ENCODE data around the gene DNAI2.

Gene DNAI2

GRCh38 chr17:74335529-74336062 lies 61.6 kb downstream of the DNAI2 start:
- H3K27ac ChIP-seq (ENCODE audit: insufficient read depth, low read length, poor library complexity, severe bottlenecking): no peak overlapping the region
- H3K9me3 ChIP-seq (ENCODE audit: control insufficient read depth, low read length): no peaks in the 10 kb centered on the region
- no peaks in the 10 kb centered on the region for H3K36me3 ChIP-seq (ENCODE audit: control insufficient read depth, insufficient read depth, low read length)
- no peak overlapping the region for H3K4me3 ChIP-seq (ENCODE audit: insufficient read depth, low read depth, low read length, poor library complexity, severe bottlenecking)
- DNase-seq: no peak
- no peaks in the 10 kb centered on the region for H3K27me3 ChIP-seq (replicated peaks; ENCODE audit: control insufficient read depth, insufficient read depth, low read length, poor library complexity, severe bottlenecking)
- no peaks in the 10 kb centered on the region for H3K4me1 ChIP-seq (ENCODE audit: control insufficient read depth, insufficient read depth, low read length, poor library complexity, severe bottlenecking)

- Histone ChIP-seq H3K27ac (ENCODE audit: insufficient read depth, low read length, poor library complexity, severe bottlenecking) (no peak overlapping the region), H3K27me3 (replicated peaks; ENCODE audit: control insufficient read depth, insufficient read depth, low read length, poor library complexity, severe bottlenecking) (no peaks in the 10 kb centered on the region), H3K9me3 (ENCODE audit: control insufficient read depth, low read length) (no peaks in the 10 kb centered on the region), H3K4me3 (ENCODE audit: insufficient read depth, low read depth, low read length, poor library complexity, severe bottlenecking) (no peak overlapping the region), H3K4me1 (ENCODE audit: control insufficient read depth, insufficient read depth, low read length, poor library complexity, severe bottlenecking) (no peaks in the 10 kb centered on the region), H3K36me3 (ENCODE audit: control insufficient read depth, insufficient read depth, low read length) (no peaks in the 10 kb centered on the region)
- DNase-seq: no peak
Observed at GRCh38 chr17:74336307-74336706, 62.3 kb downstream of the DNAI2 start.

- no peak for DNase-seq
- H3K4me3 ChIP-seq (ENCODE audit: insufficient read depth, low read depth, low read length, poor library complexity, severe bottlenecking): no peak overlapping the region
- H3K27ac ChIP-seq (ENCODE audit: insufficient read depth, low read length, poor library complexity, severe bottlenecking): no peak overlapping the region
- no peaks in the 10 kb centered on the region for H3K4me1 ChIP-seq (ENCODE audit: control insufficient read depth, insufficient read depth, low read length, poor library complexity, severe bottlenecking)
- H3K36me3 ChIP-seq (ENCODE audit: control insufficient read depth, insufficient read depth, low read length): no peaks in the 10 kb centered on the region
- no peaks in the 10 kb centered on the region for H3K9me3 ChIP-seq (ENCODE audit: control insufficient read depth, low read length)
- no peaks in the 10 kb centered on the region for H3K27me3 ChIP-seq (replicated peaks; ENCODE audit: control insufficient read depth, insufficient read depth, low read length, poor library complexity, severe bottlenecking)
Observed at GRCh38 chr17:74337834-74338500, 63.9 kb downstream of the DNAI2 start.

- H3K27me3 ChIP-seq (replicated peaks; ENCODE audit: control insufficient read depth, insufficient read depth, low read length, poor library complexity, severe bottlenecking): no peaks in the 10 kb centered on the region
- no peak overlapping the region for H3K27ac ChIP-seq (ENCODE audit: insufficient read depth, low read length, poor library complexity, severe bottlenecking)
- no peak for DNase-seq
- no peaks in the 10 kb centered on the region for H3K4me1 ChIP-seq (ENCODE audit: control insufficient read depth, insufficient read depth, low read length, poor library complexity, severe bottlenecking)
- no peaks in the 10 kb centered on the region for H3K9me3 ChIP-seq (ENCODE audit: control insufficient read depth, low read length)
- H3K4me3 ChIP-seq (ENCODE audit: insufficient read depth, low read depth, low read length, poor library complexity, severe bottlenecking): no peak overlapping the region
- no peaks in the 10 kb centered on the region for H3K36me3 ChIP-seq (ENCODE audit: control insufficient read depth, insufficient read depth, low read length)
Observed at GRCh38 chr17:74339537-74340195, 65.6 kb downstream of the DNAI2 start.

GRCh38 chr17:74340470-74341023 lies 66.5 kb downstream of the DNAI2 start:
- no peaks in the 10 kb centered on the region for H3K27me3 ChIP-seq (replicated peaks; ENCODE audit: control insufficient read depth, insufficient read depth, low read length, poor library complexity, severe bottlenecking)
- no peak for DNase-seq

GRCh38 chr17:74342224-74342623 lies 68.2 kb downstream of the DNAI2 start:
- no peaks in the 10 kb centered on the region for H3K36me3 ChIP-seq (ENCODE audit: control insufficient read depth, insufficient read depth, low read length)
- H3K9me3 ChIP-seq (ENCODE audit: control insufficient read depth, low read length): no peaks in the 10 kb centered on the region
- H3K4me1 ChIP-seq (ENCODE audit: control insufficient read depth, insufficient read depth, low read length, poor library complexity, severe bottlenecking): no peaks in the 10 kb centered on the region
- H3K27ac ChIP-seq (ENCODE audit: insufficient read depth, low read length, poor library complexity, severe bottlenecking): no peak overlapping the region
- H3K27me3 ChIP-seq (replicated peaks; ENCODE audit: control insufficient read depth, insufficient read depth, low read length, poor library complexity, severe bottlenecking): no peaks in the 10 kb centered on the region
- no peak overlapping the region for H3K4me3 ChIP-seq (ENCODE audit: insufficient read depth, low read depth, low read length, poor library complexity, severe bottlenecking)
- DNase-seq: no peak

More at GRCh38 chr17:74340470-74341023, 66.5 kb downstream of the DNAI2 start:
- H3K4me1 ChIP-seq (ENCODE audit: control insufficient read depth, insufficient read depth, low read length, poor library complexity, severe bottlenecking): no peaks in the 10 kb centered on the region
- H3K4me3 ChIP-seq (ENCODE audit: insufficient read depth, low read depth, low read length, poor library complexity, severe bottlenecking): no peak overlapping the region
- no peak overlapping the region for H3K27ac ChIP-seq (ENCODE audit: insufficient read depth, low read length, poor library complexity, severe bottlenecking)
- no peaks in the 10 kb centered on the region for H3K36me3 ChIP-seq (ENCODE audit: control insufficient read depth, insufficient read depth, low read length)
- H3K9me3 ChIP-seq (ENCODE audit: control insufficient read depth, low read length): no peaks in the 10 kb centered on the region

GRCh38 chr17:74343121-74343520 lies 69.1 kb downstream of the DNAI2 start:
- Histone ChIP-seq H3K4me3 (ENCODE audit: insufficient read depth, low read depth, low read length, poor library complexity, severe bottlenecking) (no peak overlapping the region), H3K4me1 (ENCODE audit: control insufficient read depth, insufficient read depth, low read length, poor library complexity, severe bottlenecking) (no peaks in the 10 kb centered on the region), H3K9me3 (ENCODE audit: control insufficient read depth, low read length) (no peaks in the 10 kb centered on the region), H3K36me3 (ENCODE audit: control insufficient read depth, insufficient read depth, low read length) (no peaks in the 10 kb centered on the region), H3K27me3 (replicated peaks; ENCODE audit: control insufficient read depth, insufficient read depth, low read length, poor library complexity, severe bottlenecking) (no peaks in the 10 kb centered on the region), H3K27ac (ENCODE audit: insufficient read depth, low read length, poor library complexity, severe bottlenecking) (no peak overlapping the region)
- DNase-seq: no peak

GRCh38 chr17:74343526-74344284 lies 69.7 kb downstream of the DNAI2 start:
- no peaks in the 10 kb centered on the region for H3K4me1 ChIP-seq (ENCODE audit: control insufficient read depth, insufficient read depth, low read length, poor library complexity, severe bottlenecking)
- no peaks in the 10 kb centered on the region for H3K27me3 ChIP-seq (replicated peaks; ENCODE audit: control insufficient read depth, insufficient read depth, low read length, poor library complexity, severe bottlenecking)
- H3K4me3 ChIP-seq (ENCODE audit: insufficient read depth, low read depth, low read length, poor library complexity, severe bottlenecking): no peak overlapping the region
- H3K36me3 ChIP-seq (ENCODE audit: control insufficient read depth, insufficient read depth, low read length): no peaks in the 10 kb centered on the region
- H3K9me3 ChIP-seq (ENCODE audit: control insufficient read depth, low read length): no peaks in the 10 kb centered on the region
- H3K27ac ChIP-seq (ENCODE audit: insufficient read depth, low read length, poor library complexity, severe bottlenecking): no peak overlapping the region
- no peak for DNase-seq

- Histone ChIP-seq H3K9me3 (ENCODE audit: control insufficient read depth, low read length) (no peaks in the 10 kb centered on the region), H3K27me3 (replicated peaks; ENCODE audit: control insufficient read depth, insufficient read depth, low read length, poor library complexity, severe bottlenecking) (no peaks in the 10 kb centered on the region), H3K36me3 (ENCODE audit: control insufficient read depth, insufficient read depth, low read length) (no peaks in the 10 kb centered on the region), H3K4me1 (ENCODE audit: control insufficient read depth, insufficient read depth, low read length, poor library complexity, severe bottlenecking) (no peaks in the 10 kb centered on the region), H3K4me3 (ENCODE audit: insufficient read depth, low read depth, low read length, poor library complexity, severe bottlenecking) (no peak overlapping the region), H3K27ac (ENCODE audit: insufficient read depth, low read length, poor library complexity, severe bottlenecking) (no peak overlapping the region)
- no peak for DNase-seq
Observed at GRCh38 chr17:74344658-74345057, 70.6 kb downstream of the DNAI2 start.

All from effector memory CD4-positive, alpha-beta T cell (primary cell).